NB4 (cell line): ENCODE results near the gene YAP1.
"Not testable (repeated sequence)": the region's sequence is repeated elsewhere in the genome, so short reads cannot be mapped to it uniquely, and the experiment has no call there.

Experiments used
- CTCF ChIP-seq: IDR thresholded peaks from one replicate; pipeline ENCODE4 v1.5.1; 2012; ENCODE audit warnings: low read depth, low read length
- MAX ChIP-seq: IDR thresholded peaks from 2 replicates; pipeline ENCODE4 v1.6.1; 2011; ENCODE audit warnings: low read depth, low read length
- MYC ChIP-seq: IDR thresholded peaks from 2 replicates; pipeline ENCODE4 v1.6.1; 2011; ENCODE audit warnings: low read depth, low read length
- POLR2A ChIP-seq: IDR thresholded peaks from 2 replicates; pipeline ENCODE4 v1.6.1; 2011; ENCODE audit warnings: mild to moderate bottlenecking; ENCODE audit not compliant: insufficient read length; ENCODE audit errors: extremely low read depth

GRCh38 chr11:102264704-102265103 is 154.5 kb downstream of the YAP1 start:
- not testable (repeated sequence) for TF ChIP-seq CTCF, MAX, POLR2A, MYC
